Activated CD4-positive, alpha-beta T cell treated with anti-CD3 and anti-CD28 coated beads for 1 hour (primary cell): Measurements from ENCODE around the gene DUOX2.

Source experiments
- DNase-seq: peaks from one replicate; pipeline ENCODE4 v3.0.0-alpha.2; 2020

DUOX2 gene

DNA sequence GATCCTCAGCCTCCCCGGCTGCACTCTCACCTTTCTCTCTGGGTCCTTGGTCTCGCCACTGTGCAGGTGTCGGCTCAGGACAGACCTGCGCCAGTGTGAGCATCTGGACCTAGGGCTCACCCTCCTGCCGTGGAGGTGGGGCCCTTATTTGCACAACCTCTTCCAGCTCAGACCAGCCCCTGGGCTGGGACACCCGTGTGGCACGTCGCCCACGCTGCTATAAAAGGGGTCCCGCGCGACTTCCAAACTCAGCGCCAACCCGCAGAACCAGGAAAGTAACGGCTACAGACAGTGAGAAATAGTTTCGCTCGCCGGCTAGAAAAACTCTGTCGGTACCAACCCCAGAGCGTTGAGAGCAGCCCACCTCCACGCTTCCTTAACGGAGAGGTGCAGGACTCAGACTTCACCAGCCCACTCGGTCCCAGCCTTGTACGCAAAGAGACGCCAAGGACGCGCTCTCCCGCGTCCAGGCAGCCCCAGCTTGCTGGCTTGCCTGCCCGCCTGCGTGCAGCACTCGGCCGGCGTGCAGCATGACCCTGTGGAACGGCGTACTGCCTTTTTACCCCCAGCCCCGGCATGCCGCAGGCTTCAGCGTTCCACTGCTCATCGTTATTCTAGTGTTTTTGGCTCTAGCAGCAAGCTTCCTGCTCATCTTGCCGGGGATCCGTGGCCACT, at the start of gene DUOX2, which contains the start of gene DUOXA2:
TSS of gene DUOX2 (minus strand) at position 97 of the 675 bp plus-strand sequence. CDS start 761 bp downstream, outside the sequence.
TSS of gene DUOXA2 (plus strand) at position 251 of the 675 bp plus-strand sequence. CDS start at position 531, 280 bp downstream.
- DNase-seq = no peak

DNA sequence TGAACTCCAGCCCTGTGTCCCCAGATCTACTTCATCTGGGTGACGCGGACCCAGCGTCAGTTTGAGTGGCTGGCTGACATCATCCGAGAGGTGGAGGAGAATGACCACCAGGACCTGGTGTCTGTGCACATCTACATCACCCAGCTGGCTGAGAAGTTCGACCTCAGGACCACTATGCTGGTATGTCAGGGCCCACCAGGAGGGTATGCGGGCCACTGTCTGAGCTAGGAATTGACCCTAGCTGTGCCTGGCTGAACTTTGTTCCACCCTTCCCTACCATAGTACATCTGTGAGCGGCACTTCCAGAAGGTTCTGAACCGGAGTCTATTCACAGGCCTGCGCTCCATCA, 49.5 kb upstream of the DUOX2 start:
- DNase-seq = no peak

DNA sequence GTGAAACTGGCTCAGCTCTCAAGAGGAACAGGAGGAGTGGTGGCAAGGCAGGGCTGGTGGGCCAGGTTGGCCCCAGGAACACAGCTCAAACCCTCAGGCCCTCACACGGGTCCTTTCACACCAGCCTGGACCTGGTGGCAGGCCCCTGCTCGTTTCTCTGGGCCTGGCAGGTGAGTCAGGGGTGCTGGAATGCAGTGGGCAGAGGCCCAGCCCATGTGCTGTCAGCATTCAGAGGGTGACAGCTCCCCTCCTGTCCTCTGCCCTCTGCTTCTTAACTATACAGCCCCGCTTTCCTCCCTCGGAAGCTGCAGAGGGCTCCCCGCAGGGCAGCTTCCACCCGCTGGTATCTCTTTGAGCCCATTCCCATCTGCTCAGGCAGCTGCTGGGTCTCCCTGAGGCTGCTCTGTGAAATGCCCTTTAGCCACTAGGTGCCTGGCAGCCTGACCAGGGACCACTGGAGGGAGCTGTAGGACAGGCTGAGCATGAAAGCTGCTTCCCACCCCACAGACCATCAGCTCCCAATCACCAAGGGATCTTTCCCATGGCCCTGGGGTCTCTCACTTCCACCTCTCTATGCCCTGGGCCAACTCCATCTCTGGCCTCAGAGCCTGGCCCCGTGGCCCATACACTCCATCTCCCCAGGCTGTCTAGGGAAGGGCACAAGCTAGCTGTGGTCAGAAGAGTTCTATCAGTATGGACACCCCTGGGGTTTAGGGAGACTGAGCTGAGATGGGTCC, 49.0 kb upstream of the DUOX2 start:
- DNase-seq = peak; percentile 47

DNA sequence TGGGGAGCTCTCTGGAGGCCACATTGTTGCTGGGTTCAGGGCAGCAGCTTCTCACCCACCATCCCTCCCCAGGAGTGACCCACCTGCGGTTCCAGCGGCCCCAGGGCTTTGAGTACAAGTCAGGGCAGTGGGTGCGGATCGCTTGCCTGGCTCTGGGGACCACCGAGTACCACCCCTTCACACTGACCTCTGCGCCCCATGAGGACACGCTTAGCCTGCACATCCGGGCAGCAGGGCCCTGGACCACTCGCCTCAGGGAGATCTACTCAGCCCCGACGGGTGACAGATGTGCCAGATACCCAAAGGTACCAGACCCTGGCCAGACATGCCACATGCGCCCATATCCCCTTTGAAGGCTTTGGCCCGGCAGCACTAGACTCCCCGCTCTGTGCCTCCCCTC, 47.7 kb upstream of the DUOX2 start:
- DNase-seq = no peak

DNA sequence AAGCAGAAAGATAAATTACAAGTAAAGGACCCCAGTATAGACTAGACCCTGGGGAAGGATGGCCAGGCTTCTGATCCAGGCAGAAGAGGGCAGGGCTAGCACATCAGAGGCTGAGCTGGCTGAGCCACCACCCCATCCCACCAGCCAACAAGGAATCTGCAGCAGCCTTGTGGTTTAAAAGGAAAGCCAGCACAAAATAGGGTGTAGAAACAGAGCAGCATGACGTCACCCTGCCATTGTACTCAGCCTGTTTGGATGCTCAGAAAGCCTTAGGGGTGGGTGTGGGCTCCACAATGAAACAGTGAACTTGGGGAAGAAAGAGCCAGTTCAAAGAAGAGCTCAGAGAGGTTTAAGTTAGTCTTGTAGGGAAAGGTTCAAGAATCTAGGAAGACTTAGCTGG, 44.0 kb upstream of the DUOX2 start:
- no peak for DNase-seq

DNA sequence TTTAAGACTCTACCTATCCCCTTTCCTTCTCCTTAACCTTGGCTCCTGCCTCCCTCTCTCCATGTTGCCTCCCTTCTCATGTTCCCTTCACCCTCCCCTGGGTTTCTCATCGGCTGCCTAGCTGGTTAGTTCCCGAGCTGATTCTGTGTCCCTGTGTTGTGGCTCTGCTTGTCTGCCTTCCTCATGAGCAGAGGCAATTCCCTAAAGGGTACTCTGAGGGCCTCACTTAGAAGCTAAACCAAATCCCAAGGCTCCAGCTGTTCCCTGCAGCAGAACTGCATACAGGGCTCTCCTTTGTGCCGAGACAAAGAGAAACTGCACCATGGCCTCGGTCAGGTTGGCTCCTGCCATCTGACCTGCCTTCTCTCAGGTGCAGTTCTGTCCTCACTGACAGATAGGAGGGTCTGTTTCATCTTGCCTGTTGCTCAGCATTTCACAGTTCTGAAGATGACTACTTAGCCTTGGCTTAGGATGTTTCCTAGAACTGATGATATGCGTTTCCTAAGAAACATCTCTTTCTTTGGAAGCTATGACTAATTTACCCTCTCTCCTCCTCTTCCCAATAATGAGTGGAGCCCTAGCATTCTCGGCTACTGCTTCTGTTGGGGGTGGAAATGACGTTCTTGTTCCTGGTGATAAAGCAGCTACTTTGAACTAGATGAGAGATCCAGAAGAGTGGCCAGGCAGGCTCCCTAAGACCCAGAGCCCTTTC, 42.9 kb upstream of the DUOX2 start:
- no peak for DNase-seq

DNA sequence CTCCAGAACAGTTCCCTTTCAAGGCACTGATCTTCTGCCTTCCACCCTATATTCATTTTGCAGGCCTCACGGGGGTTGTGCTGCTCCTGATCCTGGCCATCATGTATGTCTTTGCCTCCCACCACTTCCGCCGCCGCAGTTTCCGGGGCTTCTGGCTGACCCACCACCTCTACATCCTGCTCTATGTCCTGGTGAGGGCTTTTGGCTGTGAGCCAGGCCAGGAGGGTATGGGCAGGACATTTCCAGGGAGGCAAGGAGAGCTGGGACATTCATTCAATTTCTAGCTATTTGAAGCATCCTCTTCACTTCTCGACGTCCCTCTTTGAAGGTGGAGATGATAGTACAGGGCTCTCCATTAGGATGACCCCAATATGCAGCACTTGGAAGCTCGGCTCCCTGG, 41.8 kb upstream of the DUOX2 start:
- DNase-seq = no peak

DNA sequence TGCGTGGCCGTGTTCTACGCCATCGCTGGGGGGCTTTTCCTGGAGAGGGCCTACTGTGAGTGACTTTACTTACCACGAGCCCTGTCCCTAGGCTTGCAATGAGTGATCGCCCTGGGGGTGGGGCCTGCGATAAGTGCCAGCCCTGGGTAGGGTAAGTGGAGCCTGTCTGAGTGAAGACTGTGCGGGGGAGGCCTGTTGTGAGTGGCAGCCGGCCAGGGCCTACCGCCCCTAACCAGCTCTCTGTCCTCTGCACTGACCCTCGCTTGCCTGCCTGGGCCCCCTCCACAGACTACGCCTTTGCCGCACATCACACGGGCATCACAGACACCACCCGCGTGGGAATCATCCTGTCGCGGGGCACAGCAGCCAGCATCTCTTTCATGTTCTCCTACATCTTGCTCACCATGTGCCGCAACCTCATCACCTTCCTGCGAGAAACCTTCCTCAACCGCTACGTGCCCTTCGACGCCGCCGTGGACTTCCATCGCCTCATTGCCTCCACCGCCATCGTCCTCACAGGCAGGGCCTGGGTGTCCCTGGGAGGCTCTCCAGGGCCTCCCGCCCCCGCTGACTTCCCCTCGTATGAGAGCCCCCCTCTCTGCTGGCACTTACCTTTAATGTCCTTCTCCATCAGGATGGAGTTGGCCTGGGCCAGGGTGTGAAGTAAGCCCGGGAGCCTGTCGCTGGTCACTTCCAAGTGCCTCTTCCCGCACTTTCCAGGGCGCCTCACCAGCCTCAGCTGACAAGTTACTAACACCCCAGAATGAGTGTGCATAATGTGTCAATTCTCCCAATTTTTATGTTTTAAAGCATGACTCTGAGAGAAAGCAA, 38.2 kb upstream of the DUOX2 start:
- DNase-seq = no peak

DNA sequence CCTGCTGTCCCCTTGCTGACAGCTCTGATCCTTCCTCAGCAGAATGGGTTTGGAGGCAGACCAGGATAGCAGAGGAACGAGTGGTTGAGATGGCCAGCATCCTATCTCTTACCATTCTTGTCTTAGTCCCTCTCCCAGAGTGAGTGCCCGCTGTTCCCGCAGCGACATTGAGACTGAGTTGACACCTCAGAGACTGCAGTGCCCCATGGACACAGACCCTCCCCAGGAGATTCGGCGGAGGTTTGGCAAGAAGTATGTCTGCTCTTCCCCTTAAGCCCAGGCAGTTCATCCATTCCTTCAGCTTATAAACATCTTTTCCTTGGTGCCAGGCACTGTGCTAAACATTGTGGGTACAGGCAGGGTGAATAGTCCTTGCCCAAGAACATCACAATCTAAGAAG, 37.0 kb upstream of the DUOX2 start:
- no peak for DNase-seq

DNA sequence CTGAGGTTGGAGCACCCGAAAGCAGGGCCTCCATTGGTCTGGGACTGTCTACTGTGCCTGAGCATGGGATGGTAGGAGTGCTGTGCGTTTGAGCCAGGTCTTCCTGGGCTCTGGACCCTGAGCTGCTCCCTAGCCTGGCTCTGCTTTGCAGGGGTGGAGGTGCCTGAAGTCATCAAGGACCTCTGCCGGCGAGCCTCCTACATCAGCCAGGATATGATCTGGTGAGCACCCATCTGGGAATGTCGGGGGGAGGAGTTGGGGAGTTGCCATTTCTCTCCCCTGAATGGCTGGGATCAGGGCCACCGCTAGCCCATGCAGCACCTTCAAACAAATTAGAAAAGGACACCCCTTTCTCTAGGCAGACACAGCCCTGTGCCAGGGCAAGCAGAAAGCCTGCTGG, 36.5 kb upstream of the DUOX2 start:
- DNase-seq = no peak

DNA sequence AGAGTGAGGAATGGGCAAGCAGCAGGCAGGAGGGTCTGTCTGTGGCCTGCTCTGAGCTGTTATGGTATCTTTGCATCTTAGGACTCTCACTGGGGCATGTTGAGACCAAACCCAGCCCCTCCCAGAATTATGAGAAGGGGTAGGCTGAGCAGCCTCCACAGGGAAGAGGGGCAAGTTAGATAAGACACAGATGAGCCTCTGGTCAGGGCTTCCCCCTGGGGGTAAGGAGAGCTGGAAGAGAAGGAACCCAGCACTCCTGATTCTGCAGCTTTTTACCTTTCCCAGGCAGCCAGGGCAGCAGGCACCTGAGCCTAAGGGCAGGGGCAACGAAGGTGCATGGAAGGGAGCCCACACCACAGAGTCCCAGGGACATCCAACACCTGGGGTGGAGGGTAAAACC, 35.1 kb upstream of the DUOX2 start:
- no peak for DNase-seq

DNA sequence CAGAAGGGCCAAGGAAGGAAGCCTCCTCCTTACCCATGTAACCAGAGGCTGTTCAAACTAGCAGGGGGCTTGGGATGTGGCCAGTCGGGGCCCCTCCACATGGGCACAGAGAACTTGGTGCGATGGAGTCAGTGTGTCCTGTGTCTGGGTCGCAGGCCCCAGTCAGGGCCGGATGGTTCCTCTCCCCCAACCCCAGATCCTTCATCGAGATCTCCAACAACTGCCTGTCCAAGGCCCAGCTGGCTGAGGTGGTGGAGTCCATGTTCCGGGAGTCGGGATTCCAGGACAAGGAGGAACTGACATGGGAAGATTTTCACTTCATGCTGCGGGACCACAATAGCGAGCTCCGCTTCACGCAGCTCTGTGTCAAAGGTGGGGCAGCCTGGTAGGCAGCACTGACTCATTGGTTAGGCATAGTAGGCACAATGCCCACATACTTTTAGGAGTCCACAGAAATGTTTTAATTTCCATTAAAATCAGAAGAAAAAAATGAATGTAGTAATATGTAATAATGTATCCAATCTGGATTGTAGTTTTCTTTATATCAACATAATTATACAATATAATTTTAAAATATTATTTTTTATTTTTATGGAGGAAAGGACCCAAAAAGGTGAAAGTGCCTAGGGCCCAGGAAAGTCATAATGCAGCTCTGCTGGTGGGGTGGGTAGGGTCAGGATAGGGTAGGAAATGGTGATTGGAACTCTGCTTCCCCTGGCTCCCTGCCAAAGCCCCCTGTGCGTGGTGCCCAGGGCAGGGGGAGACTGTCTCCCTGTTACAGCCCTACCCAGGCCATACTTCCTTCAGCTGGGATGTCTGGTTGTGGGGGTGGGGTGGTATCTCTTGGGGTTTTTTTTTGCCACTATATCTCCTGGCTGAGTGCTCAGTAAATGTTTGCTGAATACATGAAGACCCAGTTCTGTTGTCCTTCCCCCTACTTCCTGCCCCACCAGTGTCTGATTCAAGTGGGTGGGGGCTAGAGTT, 34.4 kb upstream of the DUOX2 start:
- no peak for DNase-seq

DNA sequence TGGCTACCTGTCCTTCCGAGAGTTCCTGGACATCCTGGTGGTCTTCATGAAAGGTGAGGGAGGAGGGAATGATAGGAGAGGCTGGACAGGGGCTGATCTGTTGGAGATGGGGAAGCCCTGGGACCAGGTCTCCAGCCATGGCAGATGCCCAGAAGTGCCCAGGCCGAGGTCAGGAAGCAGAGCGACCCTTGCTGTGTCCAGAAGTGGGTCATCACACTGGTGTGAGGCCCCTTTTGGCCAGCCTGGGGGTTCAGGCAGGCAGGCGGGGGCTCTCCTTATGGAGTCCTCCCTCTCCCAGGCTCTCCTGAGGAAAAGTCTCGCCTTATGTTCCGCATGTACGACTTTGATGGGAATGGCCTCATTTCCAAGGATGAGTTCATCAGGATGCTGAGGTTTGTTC, 33.6 kb upstream of the DUOX2 start:
- DNase-seq = no peak

DNA sequence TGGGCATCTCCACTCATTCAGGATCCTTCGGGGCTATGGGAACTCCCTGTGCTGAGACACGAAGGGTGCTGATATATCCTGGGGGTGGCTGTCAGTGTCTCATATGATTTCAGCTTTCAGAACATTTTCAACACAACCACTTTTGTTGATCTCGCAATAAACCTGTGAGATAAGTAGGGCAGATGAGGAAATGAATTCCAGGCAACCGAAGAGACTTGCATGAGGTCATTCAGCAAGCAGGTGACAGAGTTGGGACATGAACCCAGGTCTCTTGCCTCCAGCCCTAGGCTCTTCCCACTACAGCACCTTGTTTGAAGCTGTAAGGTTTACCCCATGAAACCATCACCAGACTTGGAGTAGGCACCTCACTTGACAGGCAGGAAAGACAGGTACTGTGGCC, 32.4 kb upstream of the DUOX2 start:
- DNase-seq = no peak

DNA sequence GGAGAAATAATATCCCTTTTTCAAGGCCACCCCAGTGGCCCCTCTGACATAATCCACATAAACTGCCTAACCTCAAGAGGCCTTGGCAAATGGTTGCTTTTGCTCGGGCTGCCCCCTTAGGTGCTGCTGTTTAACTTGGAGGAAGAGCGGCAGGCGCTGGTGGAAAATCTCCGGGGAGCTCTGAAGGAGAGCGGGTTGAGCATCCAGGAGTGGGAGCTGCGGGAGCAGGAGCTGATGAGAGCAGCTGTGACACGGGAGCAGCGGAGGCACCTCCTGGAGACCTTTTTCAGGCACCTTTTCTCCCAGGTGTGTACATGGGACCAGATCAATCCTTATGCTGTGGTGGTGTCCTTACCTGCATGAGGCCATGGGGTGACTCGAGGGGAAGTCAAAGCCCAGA, 30.8 kb upstream of the DUOX2 start:
- DNase-seq = no peak

DNA sequence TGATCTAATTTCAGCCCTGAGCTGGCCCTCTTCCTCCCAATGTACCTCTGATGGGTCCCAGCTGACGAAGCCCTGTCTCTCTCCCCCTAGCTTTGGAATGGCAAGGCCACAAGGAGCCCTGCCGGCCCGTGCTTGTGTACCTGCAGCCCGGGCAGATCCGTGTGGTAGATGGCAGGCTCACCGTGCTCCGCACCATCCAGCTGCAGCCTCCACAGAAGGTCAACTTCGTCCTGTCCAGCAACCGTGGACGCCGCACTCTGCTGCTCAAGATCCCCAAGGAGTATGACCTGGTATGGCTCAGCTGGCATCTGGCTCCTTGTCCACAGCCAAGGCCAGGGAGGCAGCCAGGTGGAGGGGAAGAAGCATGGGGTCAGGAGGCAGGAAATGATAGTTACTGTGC, 30.0 kb upstream of the DUOX2 start:
- no peak for DNase-seq

DNA sequence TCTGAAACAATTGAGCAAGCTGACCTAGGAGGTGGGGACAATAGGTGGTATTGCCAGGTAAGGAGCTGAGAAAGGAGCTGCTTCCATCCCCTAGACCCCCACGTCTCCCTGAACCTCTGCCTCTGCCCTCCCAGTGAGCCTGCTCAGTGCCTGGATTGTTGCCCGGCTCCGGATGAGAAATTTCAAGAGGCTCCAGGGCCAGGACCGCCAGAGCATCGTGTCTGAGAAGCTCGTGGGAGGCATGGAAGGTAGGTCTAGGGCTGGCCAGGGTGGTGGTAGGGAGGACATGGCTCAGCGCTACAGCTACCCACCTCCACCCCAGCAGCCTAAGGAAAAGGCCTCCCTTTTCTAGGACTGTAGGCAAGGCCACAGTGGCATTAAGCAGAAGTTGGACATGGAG, 29.1 kb upstream of the DUOX2 start:
- DNase-seq = no peak

DNA sequence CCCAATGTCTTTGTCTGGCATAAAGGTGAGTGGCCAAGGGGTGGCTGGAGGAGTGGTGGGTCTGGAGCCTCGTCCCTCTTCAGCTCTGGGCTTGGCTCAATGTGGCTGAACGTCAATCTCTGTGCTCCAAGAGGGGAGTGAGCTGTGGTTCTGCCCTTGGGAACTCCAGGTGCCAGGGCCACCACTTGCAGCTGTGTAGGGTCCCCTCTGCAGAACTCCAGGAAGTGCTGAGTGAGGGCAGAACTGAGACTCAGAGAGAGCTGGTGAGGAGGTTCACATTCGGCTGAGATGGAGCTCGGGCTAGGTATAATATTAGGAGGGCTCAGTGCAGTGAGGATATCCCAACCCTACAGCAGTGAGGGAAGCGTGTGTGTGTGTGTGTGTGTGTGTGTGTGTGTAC, 27.4 kb upstream of the DUOX2 start:
- no peak for DNase-seq

DNA sequence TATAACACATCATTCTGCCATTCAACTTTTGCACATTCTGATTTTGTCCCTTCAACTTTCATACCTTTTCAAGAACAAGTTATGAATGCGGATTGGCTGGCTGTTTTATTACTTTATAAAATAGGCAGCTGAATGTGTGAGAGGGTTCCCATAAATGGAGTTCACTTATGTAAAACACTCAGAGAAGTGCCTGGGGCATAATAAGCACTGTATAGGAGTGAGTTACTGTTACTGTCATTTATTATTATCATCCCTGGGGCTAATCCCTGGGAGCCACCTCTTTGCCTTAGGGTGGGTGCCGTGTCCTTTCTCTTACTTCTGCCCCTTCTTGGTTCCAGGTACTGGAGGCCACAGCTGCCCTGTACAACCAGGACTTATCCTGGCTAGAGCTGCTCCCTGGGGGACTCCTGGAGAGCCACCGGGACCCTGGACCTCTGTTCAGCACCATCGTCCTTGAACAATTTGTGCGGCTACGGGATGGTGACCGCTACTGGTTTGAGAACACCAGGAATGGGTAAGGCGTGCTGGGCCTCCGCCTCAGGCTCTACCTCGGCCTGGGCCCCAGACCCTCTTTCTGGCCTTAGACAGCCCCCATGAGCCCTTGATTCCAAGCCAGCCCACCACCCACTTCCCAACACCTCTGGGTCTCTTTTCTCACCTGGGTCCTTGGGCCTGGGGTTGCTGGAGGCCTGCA, 26.7 kb upstream of the DUOX2 start:
- DNase-seq = no peak

DNA sequence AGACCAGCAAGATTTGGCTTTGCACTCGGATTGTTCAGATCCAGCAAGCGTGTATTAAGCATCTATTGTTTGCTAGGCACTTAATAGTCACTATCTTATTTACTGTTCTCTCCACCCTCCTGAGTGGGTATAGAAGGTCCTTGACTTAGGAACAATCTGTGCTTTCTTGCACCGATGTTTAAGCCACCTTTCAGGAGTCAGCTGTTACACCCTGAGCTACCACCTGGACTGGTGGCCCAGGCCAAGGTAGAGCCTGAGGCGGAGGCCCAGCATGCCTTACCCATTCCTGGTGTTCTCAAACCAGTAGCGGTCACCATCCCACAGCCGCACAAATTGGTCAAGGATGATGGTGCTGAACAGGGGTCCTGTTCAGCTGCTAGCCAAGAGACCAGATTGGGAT, 25.8 kb upstream of the DUOX2 start:
- no peak for DNase-seq
